ENCODE data around the gene KPNA4.
"Not testable (repeated sequence)": the region's sequence is repeated elsewhere in the genome, so short reads cannot be mapped to it uniquely, and the experiment has no call there.

KPNA4 gene

DNA sequence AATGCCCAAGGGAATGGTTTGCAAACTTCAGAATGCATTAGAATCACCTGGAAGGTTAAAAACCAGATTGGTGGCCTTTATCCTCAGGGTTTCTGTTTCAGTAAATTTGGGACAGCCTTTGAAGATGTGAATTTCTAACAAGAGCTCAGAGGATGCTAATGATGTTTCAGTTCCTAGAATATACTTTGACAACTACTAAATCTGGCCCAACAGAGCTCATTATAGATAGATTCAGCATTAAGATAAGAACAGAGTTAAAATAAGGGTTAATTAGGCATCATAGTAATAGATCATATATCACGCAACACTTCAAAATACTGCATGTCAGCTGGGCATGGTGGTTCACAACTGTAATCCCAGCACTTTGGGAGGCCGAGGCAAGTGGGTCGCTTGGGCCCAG lies 9.3 kb upstream of the KPNA4 start:
- Histone ChIP-seq H3K4me3 (ENCODE audit: low read depth in 1 of 2, low read length in 2 of 2) (no peak overlapping the region), H3K9ac (ENCODE audit: low read depth in 1 of 2, low read length in 2 of 2) (no peak overlapping the region), H3K27ac (ENCODE audit: low read depth, low read length) (no peak overlapping the region), H3K4me1 (ENCODE audit: control insufficient read depth in 1 of 2, insufficient read depth in 2 of 2, low read length in 2 of 2) (no peaks in the 10 kb centered on the region), H3K36me3 (ENCODE audit: control insufficient read depth in 1 of 2, insufficient read depth in 2 of 2, low read length in 2 of 2) (no peaks in the 10 kb centered on the region), H3K27me3 (ENCODE audit: control insufficient read depth in 1 of 2, insufficient read depth in 2 of 2, low read length in 2 of 2) (no peaks in the 10 kb centered on the region), H3K9me3 (ENCODE audit: control insufficient read depth in 1 of 2, low read length in 2 of 2) (no peaks in the 10 kb centered on the region)

DNA sequence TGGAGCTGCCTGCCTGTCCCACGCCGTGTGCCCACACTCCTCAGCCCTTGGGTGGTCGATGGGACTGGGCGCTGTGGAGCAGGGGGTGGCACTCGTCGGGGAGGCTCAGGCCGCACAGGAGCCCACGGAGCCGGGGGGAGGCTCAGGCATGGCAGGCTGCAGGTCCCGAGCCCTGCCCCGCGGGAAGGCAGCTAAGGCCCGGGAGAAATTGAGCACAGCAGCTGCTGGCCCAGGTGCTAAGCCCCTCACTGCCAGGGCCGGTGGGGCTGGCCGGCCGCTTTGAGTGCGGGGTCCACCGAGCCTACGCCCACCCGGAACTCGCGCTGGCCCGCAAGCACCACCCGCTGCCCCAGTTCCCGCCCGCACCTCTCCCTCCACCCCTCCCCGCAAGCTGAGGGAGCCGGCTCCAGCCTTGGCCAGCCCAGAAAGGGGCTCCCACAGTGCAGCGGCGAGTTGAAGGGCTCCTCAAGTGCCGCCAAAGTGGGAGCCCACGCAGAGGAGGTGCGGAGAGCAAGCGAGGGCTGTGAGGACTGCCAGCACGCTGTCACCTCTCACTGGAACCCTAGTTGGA lies 8.7 kb upstream of the KPNA4 start:
- not testable (repeated sequence) for H3K4me3 ChIP-seq (ENCODE audit: low read depth in 1 of 2, low read length in 2 of 2); H3K36me3 ChIP-seq (ENCODE audit: control insufficient read depth in 1 of 2, insufficient read depth in 2 of 2, low read length in 2 of 2)

DNA sequence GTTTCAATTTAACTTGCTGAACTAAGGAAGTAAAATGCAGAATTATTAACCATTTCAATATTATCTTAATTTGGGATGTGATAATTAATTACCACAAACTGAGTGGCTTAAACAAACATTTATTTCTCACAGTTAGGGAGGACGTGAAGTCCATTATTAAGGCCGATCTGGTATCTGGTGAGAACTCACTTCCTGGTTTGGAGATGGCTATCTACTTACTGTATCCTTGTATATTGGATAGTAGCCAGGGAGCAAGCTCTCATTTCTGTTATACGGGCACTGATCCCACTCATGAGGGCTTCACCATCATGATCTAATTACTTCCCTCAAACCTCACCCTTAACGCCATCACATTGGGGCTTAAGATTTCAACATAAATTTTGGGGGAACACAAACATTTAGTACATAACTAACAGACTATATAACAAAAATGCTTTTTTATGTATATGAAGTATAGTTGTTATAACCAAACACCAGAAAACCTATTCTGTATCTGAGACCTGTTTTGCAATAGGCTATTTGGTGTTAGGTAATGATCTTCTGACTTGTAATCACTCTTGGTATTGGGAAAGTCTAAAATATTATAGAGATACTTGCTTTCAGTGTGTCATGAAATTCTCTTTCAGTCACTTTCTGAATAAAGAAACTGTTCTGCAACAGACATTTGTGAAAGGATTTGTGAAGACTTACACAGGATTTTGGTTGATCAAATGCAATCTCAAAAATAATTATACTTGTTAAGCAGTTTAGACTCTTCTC lies 4.7 kb upstream of the KPNA4 start:
- Histone ChIP-seq H3K27ac (ENCODE audit: low read depth, low read length) (no peak overlapping the region), H3K4me1 (ENCODE audit: control insufficient read depth in 1 of 2, insufficient read depth in 2 of 2, low read length in 2 of 2) (peaks cover 4 to 5% of the 10 kb centered on the region in 2 donors), H3K36me3 (ENCODE audit: control insufficient read depth in 1 of 2, insufficient read depth in 2 of 2, low read length in 2 of 2) (peaks cover 0 to 7% of the 10 kb centered on the region in 2 donors), H3K4me3 (ENCODE audit: low read depth in 1 of 2, low read length in 2 of 2) (no peak overlapping the region), H3K27me3 (ENCODE audit: control insufficient read depth in 1 of 2, insufficient read depth in 2 of 2, low read length in 2 of 2) (no peaks in the 10 kb centered on the region), H3K9ac (ENCODE audit: low read depth in 1 of 2, low read length in 2 of 2) (no peak overlapping the region), H3K9me3 (ENCODE audit: control insufficient read depth in 1 of 2, low read length in 2 of 2) (no peaks in the 10 kb centered on the region)

More for the DNA sequence above, 8.7 kb upstream of the KPNA4 start:
- H3K4me1 ChIP-seq (ENCODE audit: control insufficient read depth in 1 of 2, insufficient read depth in 2 of 2, low read length in 2 of 2); H3K27ac ChIP-seq (ENCODE audit: low read depth, low read length); H3K9me3 ChIP-seq (ENCODE audit: control insufficient read depth in 1 of 2, low read length in 2 of 2); H3K9ac ChIP-seq (ENCODE audit: low read depth in 1 of 2, low read length in 2 of 2); H3K27me3 ChIP-seq (ENCODE audit: control insufficient read depth in 1 of 2, insufficient read depth in 2 of 2, low read length in 2 of 2): not testable (repeated sequence)

DNA sequence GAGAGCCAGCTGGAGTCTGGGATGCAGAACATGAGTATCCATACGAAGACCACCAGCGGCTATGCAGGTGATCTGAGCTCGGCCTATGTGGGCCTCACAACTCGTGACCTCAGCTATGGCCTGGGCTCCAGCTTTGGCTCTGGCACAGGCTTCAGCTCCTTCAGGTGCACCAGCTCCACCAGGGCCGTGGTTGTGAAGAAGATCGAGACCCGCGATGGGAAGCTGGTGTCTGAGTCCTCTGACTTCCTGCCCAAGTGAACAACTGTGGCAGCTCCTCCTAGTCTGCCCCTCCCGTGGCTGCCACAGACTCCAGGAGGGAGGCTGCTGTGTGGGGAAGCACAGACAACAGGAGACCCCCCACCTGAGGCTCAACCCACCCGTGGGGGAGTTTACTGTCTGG lies 3.6 kb upstream of the KPNA4 start:
- Histone ChIP-seq H3K9ac (ENCODE audit: low read depth in 1 of 2, low read length in 2 of 2) (no peak overlapping the region), H3K27me3 (ENCODE audit: control insufficient read depth in 1 of 2, insufficient read depth in 2 of 2, low read length in 2 of 2) (no peaks in the 10 kb centered on the region), H3K36me3 (ENCODE audit: control insufficient read depth in 1 of 2, insufficient read depth in 2 of 2, low read length in 2 of 2) (peaks cover 0 to 7% of the 10 kb centered on the region in 2 donors), H3K4me1 (ENCODE audit: control insufficient read depth in 1 of 2, insufficient read depth in 2 of 2, low read length in 2 of 2) (peaks cover 6 to 9% of the 10 kb centered on the region in 2 donors), H3K4me3 (ENCODE audit: low read depth in 1 of 2, low read length in 2 of 2) (no peak overlapping the region), H3K9me3 (ENCODE audit: control insufficient read depth in 1 of 2, low read length in 2 of 2) (no peaks in the 10 kb centered on the region), H3K27ac (ENCODE audit: low read depth, low read length) (no peak overlapping the region)

DNA sequence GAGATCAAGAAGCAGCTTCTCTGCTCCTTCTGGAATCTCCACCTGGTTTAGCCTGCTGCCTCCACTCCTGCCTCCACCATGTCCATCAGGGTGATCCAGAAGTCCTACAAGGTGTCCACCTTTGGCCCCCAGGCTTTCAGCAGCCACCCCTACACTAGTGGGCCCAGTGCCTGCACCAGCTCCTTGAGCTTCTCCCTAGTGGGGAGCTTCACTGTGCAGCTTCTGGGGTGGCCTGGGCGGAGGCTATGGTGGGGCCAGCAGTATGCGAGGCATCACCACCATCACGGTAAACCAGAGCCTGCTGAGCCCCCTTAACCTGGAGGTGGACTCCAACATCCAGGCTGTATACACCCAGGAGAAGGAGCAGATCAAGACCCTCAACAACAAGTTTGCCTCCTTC lies 2.4 kb upstream of the KPNA4 start:
- H3K27ac ChIP-seq (ENCODE audit: low read depth, low read length), result no peak overlapping the region
- peaks cover 0 to 7% of the 10 kb centered on the region in 2 donors for H3K36me3 ChIP-seq (ENCODE audit: control insufficient read depth in 1 of 2, insufficient read depth in 2 of 2, low read length in 2 of 2)

DNA sequence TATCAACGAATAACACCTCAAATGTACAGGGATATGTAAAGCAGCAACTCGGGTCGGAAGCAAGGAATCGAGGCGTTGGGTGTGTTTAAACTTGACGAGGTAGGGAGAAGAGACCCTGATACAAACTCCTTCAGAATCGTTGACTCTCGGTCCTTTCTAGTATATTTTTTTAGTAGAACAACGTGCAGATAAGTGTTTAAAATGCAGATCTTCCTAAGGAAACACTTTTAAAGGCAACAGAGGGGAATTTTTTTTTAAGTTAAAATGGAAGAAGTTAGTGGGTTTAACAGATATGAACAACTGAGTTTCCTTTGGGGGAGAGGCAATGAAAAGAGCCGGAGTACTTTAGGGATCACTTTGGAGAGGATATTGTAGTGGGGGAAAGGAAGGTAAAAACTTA lies 1.1 kb upstream of the KPNA4 start:
- no peaks in the 10 kb centered on the region for H3K9me3 ChIP-seq (ENCODE audit: control insufficient read depth in 1 of 2, low read length in 2 of 2)
- no peaks in the 10 kb centered on the region for H3K27me3 ChIP-seq (ENCODE audit: control insufficient read depth in 1 of 2, insufficient read depth in 2 of 2, low read length in 2 of 2)
- no peak overlapping the region for H3K27ac ChIP-seq (ENCODE audit: low read depth, low read length)
- peaks cover 22 to 34% of the 10 kb centered on the region in 2 donors for H3K4me1 ChIP-seq (ENCODE audit: control insufficient read depth in 1 of 2, insufficient read depth in 2 of 2, low read length in 2 of 2)
- peaks cover 0 to 7% of the 10 kb centered on the region in 2 donors for H3K36me3 ChIP-seq (ENCODE audit: control insufficient read depth in 1 of 2, insufficient read depth in 2 of 2, low read length in 2 of 2)
- peak overlapping the region; percentile 84 to 91 for H3K9ac ChIP-seq (ENCODE audit: low read depth in 1 of 2, low read length in 2 of 2)
- H3K4me3 ChIP-seq (ENCODE audit: low read depth in 1 of 2, low read length in 2 of 2), result peak overlapping the region; percentile 87 to 91

More for the DNA sequence above, 2.4 kb upstream of the KPNA4 start:
- no peak overlapping the region for H3K4me3 ChIP-seq (ENCODE audit: low read depth in 1 of 2, low read length in 2 of 2)
- H3K27me3 ChIP-seq (ENCODE audit: control insufficient read depth in 1 of 2, insufficient read depth in 2 of 2, low read length in 2 of 2), result no peaks in the 10 kb centered on the region
- H3K9ac ChIP-seq (ENCODE audit: low read depth in 1 of 2, low read length in 2 of 2), result no peak overlapping the region
- H3K9me3 ChIP-seq (ENCODE audit: control insufficient read depth in 1 of 2, low read length in 2 of 2), result no peaks in the 10 kb centered on the region
- H3K4me1 ChIP-seq (ENCODE audit: control insufficient read depth in 1 of 2, insufficient read depth in 2 of 2, low read length in 2 of 2), result peaks cover 16 to 21% of the 10 kb centered on the region in 2 donors

DNA sequence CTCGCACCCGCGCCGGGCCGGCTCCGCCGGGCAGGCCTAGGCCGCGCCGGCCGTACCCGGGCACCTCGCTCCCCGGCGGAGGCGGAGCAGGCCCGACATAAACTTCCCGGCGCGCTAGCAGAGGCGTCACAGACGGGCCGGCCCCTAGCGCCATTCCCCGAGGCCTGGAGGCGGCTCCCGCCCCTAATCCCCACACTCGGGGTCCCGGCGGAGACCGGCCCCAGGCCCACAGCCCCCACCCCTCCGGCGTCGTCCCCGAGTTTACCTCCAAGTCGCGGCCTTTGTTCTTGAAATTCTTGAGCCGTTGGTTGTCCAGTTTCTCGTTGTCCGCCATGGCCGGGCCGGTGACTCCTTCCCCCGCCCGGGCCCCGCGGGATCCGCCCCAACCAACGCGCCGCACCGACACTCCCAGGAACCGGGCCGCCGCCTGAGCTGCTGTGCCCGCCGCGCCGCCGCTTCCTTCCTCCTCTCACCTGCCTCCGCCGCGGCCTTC lies 376 bp downstream of the KPNA4 start:
- Histone ChIP-seq H3K4me3 (ENCODE audit: low read depth in 1 of 2, low read length in 2 of 2) (peak overlapping the region; percentile 64 to 82), H3K27me3 (ENCODE audit: control insufficient read depth in 1 of 2, insufficient read depth in 2 of 2, low read length in 2 of 2) (no peaks in the 10 kb centered on the region), H3K36me3 (ENCODE audit: control insufficient read depth in 1 of 2, insufficient read depth in 2 of 2, low read length in 2 of 2) (peaks cover 0 to 7% of the 10 kb centered on the region in 2 donors), H3K27ac (ENCODE audit: low read depth, low read length) (peak overlapping the region; percentile 94), H3K9me3 (ENCODE audit: control insufficient read depth in 1 of 2, low read length in 2 of 2) (no peaks in the 10 kb centered on the region), H3K9ac (ENCODE audit: low read depth in 1 of 2, low read length in 2 of 2) (peak overlapping the region; percentile 34 to 79), H3K4me1 (ENCODE audit: control insufficient read depth in 1 of 2, insufficient read depth in 2 of 2, low read length in 2 of 2) (peaks cover 25 to 43% of the 10 kb centered on the region in 2 donors)

DNA sequence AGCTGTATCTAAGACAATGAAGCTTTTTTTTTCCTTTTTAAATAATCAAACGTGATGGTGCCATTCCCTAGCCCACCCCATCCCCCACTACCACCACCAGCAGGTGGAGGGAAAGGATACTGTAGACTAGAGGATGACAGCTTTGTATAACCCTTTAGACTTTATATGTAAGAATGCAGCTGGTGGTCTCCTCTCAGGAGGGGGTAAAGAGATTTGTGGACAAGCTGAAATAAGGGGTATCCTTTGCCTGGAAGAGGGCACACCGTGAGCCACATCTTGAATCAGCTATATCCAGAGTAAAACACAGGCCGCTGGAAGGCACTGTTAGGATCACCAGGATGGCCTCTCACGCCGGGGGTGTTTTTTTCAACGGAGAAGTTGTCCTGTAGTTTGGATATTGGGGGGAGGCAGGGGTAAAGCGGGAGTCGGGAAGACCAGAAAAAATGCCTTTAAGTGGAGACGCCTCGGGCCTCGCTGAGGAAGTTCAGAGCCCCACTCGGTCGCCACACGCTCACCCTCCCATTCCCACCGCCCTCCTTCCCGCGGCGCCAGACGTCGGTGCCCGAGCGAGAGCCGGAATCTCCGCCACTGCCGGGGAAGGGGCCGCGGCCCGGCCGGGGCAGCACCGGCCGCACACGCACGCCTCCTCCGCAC lies 986 bp downstream of the KPNA4 start:
- peak overlapping the region; percentile 66 for H3K27ac ChIP-seq (ENCODE audit: low read depth, low read length)
- peaks cover 0 to 7% of the 10 kb centered on the region in 2 donors for H3K36me3 ChIP-seq (ENCODE audit: control insufficient read depth in 1 of 2, insufficient read depth in 2 of 2, low read length in 2 of 2)
- peaks cover 25 to 43% of the 10 kb centered on the region in 2 donors for H3K4me1 ChIP-seq (ENCODE audit: control insufficient read depth in 1 of 2, insufficient read depth in 2 of 2, low read length in 2 of 2)
- H3K9ac ChIP-seq (ENCODE audit: low read depth in 1 of 2, low read length in 2 of 2), result peak overlapping the region; percentile 84 to 89
- peak overlapping the region; percentile 82 to 90 for H3K4me3 ChIP-seq (ENCODE audit: low read depth in 1 of 2, low read length in 2 of 2)
- H3K27me3 ChIP-seq (ENCODE audit: control insufficient read depth in 1 of 2, insufficient read depth in 2 of 2, low read length in 2 of 2), result no peaks in the 10 kb centered on the region
- no peaks in the 10 kb centered on the region for H3K9me3 ChIP-seq (ENCODE audit: control insufficient read depth in 1 of 2, low read length in 2 of 2)

DNA sequence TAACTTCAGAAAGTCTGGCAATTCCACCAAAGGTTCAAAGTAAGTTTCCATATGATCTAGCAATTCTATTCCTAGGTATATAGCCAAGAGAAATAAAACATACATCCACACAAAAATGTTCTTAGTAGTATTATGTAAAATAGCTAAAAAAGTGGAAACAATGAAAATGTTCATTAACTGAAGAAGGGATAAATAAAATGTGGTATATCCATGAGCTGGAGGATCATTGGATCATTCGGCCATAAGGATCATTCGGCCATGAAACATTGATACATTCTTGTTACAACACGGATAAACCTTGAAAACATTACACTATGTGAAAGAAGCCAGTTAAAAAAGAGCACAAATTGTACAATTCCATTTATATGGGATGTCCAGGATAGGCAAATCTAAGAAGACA lies 2.4 kb downstream of the KPNA4 start:
- Histone ChIP-seq H3K4me1 (ENCODE audit: control insufficient read depth in 1 of 2, insufficient read depth in 2 of 2, low read length in 2 of 2) (peaks cover 25 to 43% of the 10 kb centered on the region in 2 donors), H3K9me3 (ENCODE audit: control insufficient read depth in 1 of 2, low read length in 2 of 2) (no peaks in the 10 kb centered on the region), H3K27me3 (ENCODE audit: control insufficient read depth in 1 of 2, insufficient read depth in 2 of 2, low read length in 2 of 2) (no peaks in the 10 kb centered on the region), H3K27ac (ENCODE audit: low read depth, low read length) (no peak overlapping the region), H3K9ac (ENCODE audit: low read depth in 1 of 2, low read length in 2 of 2) (no peak overlapping the region), H3K36me3 (ENCODE audit: control insufficient read depth in 1 of 2, insufficient read depth in 2 of 2, low read length in 2 of 2) (no peaks in the 10 kb centered on the region), H3K4me3 (ENCODE audit: low read depth in 1 of 2, low read length in 2 of 2) (peak overlapping the region in 1 of 2 donors; percentile 90)

DNA sequence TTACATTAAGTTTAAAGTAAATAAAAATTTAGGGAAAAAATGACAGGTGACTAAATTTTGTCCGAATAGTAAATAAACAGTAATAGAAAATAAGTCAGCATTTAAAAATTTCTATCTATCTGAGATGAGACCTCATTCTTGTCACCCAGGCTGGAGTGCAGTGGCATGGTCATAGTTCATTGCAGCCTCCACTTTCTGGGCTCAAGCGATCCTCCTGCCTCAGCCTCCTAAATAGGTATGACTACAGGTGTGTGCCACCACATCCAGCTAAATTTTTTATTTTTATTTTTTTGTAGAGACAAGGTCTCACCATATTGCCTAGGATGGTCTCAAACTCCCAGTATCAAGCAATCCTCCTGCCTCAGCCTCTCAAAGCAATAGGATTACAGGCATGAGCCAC lies 7.8 kb downstream of the KPNA4 start:
- H3K4me1 ChIP-seq (ENCODE audit: control insufficient read depth in 1 of 2, insufficient read depth in 2 of 2, low read length in 2 of 2), result peaks cover 9 to 20% of the 10 kb centered on the region in 2 donors

More for the DNA sequence above, 7.8 kb downstream of the KPNA4 start:
- H3K27me3 ChIP-seq (ENCODE audit: control insufficient read depth in 1 of 2, insufficient read depth in 2 of 2, low read length in 2 of 2), result no peaks in the 10 kb centered on the region
- no peaks in the 10 kb centered on the region for H3K36me3 ChIP-seq (ENCODE audit: control insufficient read depth in 1 of 2, insufficient read depth in 2 of 2, low read length in 2 of 2)
- H3K9ac ChIP-seq (ENCODE audit: low read depth in 1 of 2, low read length in 2 of 2), result no peak overlapping the region
- H3K9me3 ChIP-seq (ENCODE audit: control insufficient read depth in 1 of 2, low read length in 2 of 2), result no peaks in the 10 kb centered on the region
- no peak overlapping the region for H3K27ac ChIP-seq (ENCODE audit: low read depth, low read length)
- no peak overlapping the region for H3K4me3 ChIP-seq (ENCODE audit: low read depth in 1 of 2, low read length in 2 of 2)

Measured in duodenal mucosa (tissue), 2 donors.